HepG2 (cell line): ENCODE data around the gene NKX1-2. TPM values are rescaled to one million over a fixed set of nuclear protein-coding genes. Genes with fewer than 3 reads are reported as not detected.

Experiments
- CREB1 ChIP-seq, 2 experiments: fragments of 450-650 bp in 1 of 2; IDR thresholded peaks; 2 replicates each; pipeline ENCODE4 v1.6.1; 2016 to 2017; ENCODE audit warnings: control low read depth in 1 of 2, mild to moderate bottlenecking in 1 of 2, missing compliant biosample characterization in 1 of 2, missing genetic modification characterization in 1 of 2
- IKZF4 ChIP-seq: sonication (generic); formaldehyde crosslinking; IDR thresholded peaks from 2 replicates; pipeline ENCODE4 v1.5.1; 2020; ENCODE audit warnings: borderline replicate concordance, mild to moderate bottlenecking, low read depth, missing genetic modification reagents; ENCODE audit errors: not compliant biosample characterization
- MXD3 ChIP-seq: IDR thresholded peaks from 2 replicates; pipeline ENCODE4 v1.6.1; 2016; ENCODE audit warnings: mild to moderate bottlenecking, missing biosample characterization, missing genetic modification reagents
- RARA ChIP-seq: IDR thresholded peaks from 2 replicates; pipeline ENCODE4 v1.6.1; 2016; ENCODE audit warnings: missing genetic modification reagents, missing compliant biosample characterization
- TBX2 ChIP-seq: sonication (generic); formaldehyde crosslinking; IDR thresholded peaks from 2 replicates; pipeline ENCODE4 v1.5.0; 2020; ENCODE audit warnings: missing genetic modification reagents, mild to moderate bottlenecking, borderline replicate concordance
- YEATS4 ChIP-seq: sonication (generic); formaldehyde crosslinking; IDR thresholded peaks from 2 replicates; pipeline ENCODE4 v1.4.0; 2020; ENCODE audit warnings: missing genetic modification reagents, borderline replicate concordance
- ZNF777 ChIP-seq: sonication (generic); formaldehyde crosslinking; IDR thresholded peaks from 2 replicates; pipeline ENCODE4 v1.4.0; 2020; ENCODE audit warnings: missing genetic modification reagents
- ZNF784 ChIP-seq: sonication (generic); formaldehyde crosslinking; IDR thresholded peaks from 2 replicates; pipeline ENCODE4 v1.5.1; 2020; ENCODE audit warnings: missing genetic modification reagents, mild to moderate bottlenecking, borderline replicate concordance
- polyA plus RNA-seq, 8 experiments: library from polyadenylated mRNA; depleted of rRNA in 3 of 8; stranded (reverse) in 7 of 8; unstranded in 1 of 8; fragments of >200 nt; fragmentation: Illumina TruSeq in 4 of 8; extraction: Trizol in 4 of 8; gene quantifications; 2 replicates each; pipeline versions ENCODE4 v1.2.1 to v1.2.3, GENCODE V29; 2011 to 2016; ENCODE audit warnings: low read depth in 4 of 8, missing spikeins in 1 of 8, mixed read lengths in 1 of 8; ENCODE audit not compliant: insufficient read depth in 1 of 8
- total RNA-seq, 5 experiments: library from RNA; depleted of rRNA; stranded (reverse); fragments of >200 nt; fragmentation: Illumina TruSeq; extraction: Trizol; gene quantifications; 2 replicates each; pipeline ENCODE4 v1.2.3, GENCODE V29; 2016; ENCODE audit warnings: low read depth in 1 of 5
- TF ChIP-seq, protein P1 (sequence below): sonication (generic); formaldehyde crosslinking; IDR thresholded peaks from 2 replicates; pipeline ENCODE4 v1.9.0; 2021; ENCODE audit warnings: mild to moderate bottlenecking, missing genetic modification reagents
- TF ChIP-seq, protein P2 (sequence below), 2 experiments: IDR thresholded peaks; 2 replicates each; pipeline ENCODE4 v1.6.1; 2011 to 2012; ENCODE audit warnings: low read length in 2 of 2, borderline replicate concordance in 1 of 2, low read depth in 1 of 2, mild to moderate bottlenecking in 1 of 2, moderate library complexity in 1 of 2

NKX1-2 gene
- total and polyA plus RNA-seq, 2 of the 13 experiments (the other 11 are each of a cell fraction or from before 2014, with no cell fraction given) = not detected

- TF ChIP-seq ZNF784 = no peak; the same call in 1 of the 2 replicates
- TF ChIP-seq RARA = peak; percentile 62
- TF ChIP-seq ZNF777 (CRISPR knock-in tag) = peak; percentile 92
- TF ChIP-seq YEATS4 (CRISPR knock-in tag) = peak; percentile 49; the same call in 1 of the 2 replicates
- no peak for TF ChIP-seq IKZF4 (CRISPR knock-in tag)
- peak; percentile 83 for TF ChIP-seq CREB1 (IDR thresholded peaks at IDR 0.05)
- peak; percentile 42; the same call in 1 of the 2 replicates for TF ChIP-seq CREB1 (CRISPR knock-in tag; IDR thresholded peaks at IDR 0.05)
- TF ChIP-seq TBX2 (CRISPR knock-in tag) = peak; percentile 43
- TF ChIP-seq, protein P1, sequence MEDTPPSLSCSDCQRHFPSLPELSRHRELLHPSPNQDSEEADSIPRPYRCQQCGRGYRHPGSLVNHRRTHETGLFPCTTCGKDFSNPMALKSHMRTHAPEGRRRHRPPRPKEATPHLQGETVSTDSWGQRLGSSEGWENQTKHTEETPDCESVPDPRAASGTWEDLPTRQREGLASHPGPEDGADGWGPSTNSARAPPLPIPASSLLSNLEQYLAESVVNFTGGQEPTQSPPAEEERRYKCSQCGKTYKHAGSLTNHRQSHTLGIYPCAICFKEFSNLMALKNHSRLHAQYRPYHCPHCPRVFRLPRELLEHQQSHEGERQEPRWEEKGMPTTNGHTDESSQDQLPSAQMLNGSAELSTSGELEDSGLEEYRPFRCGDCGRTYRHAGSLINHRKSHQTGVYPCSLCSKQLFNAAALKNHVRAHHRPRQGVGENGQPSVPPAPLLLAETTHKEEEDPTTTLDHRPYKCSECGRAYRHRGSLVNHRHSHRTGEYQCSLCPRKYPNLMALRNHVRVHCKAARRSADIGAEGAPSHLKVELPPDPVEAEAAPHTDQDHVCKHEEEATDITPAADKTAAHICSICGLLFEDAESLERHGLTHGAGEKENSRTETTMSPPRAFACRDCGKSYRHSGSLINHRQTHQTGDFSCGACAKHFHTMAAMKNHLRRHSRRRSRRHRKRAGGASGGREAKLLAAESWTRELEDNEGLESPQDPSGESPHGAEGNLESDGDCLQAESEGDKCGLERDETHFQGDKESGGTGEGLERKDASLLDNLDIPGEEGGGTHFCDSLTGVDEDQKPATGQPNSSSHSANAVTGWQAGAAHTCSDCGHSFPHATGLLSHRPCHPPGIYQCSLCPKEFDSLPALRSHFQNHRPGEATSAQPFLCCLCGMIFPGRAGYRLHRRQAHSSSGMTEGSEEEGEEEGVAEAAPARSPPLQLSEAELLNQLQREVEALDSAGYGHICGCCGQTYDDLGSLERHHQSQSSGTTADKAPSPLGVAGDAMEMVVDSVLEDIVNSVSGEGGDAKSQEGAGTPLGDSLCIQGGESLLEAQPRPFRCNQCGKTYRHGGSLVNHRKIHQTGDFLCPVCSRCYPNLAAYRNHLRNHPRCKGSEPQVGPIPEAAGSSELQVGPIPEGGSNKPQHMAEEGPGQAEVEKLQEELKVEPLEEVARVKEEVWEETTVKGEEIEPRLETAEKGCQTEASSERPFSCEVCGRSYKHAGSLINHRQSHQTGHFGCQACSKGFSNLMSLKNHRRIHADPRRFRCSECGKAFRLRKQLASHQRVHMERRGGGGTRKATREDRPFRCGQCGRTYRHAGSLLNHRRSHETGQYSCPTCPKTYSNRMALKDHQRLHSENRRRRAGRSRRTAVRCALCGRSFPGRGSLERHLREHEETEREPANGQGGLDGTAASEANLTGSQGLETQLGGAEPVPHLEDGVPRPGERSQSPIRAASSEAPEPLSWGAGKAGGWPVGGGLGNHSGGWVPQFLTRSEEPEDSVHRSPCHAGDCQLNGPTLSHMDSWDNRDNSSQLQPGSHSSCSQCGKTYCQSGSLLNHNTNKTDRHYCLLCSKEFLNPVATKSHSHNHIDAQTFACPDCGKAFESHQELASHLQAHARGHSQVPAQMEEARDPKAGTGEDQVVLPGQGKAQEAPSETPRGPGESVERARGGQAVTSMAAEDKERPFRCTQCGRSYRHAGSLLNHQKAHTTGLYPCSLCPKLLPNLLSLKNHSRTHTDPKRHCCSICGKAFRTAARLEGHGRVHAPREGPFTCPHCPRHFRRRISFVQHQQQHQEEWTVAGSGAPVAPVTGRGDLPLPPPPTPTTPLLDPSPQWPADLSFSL (CRISPR knock-in tag) = no peak
- TF ChIP-seq, protein P2, sequence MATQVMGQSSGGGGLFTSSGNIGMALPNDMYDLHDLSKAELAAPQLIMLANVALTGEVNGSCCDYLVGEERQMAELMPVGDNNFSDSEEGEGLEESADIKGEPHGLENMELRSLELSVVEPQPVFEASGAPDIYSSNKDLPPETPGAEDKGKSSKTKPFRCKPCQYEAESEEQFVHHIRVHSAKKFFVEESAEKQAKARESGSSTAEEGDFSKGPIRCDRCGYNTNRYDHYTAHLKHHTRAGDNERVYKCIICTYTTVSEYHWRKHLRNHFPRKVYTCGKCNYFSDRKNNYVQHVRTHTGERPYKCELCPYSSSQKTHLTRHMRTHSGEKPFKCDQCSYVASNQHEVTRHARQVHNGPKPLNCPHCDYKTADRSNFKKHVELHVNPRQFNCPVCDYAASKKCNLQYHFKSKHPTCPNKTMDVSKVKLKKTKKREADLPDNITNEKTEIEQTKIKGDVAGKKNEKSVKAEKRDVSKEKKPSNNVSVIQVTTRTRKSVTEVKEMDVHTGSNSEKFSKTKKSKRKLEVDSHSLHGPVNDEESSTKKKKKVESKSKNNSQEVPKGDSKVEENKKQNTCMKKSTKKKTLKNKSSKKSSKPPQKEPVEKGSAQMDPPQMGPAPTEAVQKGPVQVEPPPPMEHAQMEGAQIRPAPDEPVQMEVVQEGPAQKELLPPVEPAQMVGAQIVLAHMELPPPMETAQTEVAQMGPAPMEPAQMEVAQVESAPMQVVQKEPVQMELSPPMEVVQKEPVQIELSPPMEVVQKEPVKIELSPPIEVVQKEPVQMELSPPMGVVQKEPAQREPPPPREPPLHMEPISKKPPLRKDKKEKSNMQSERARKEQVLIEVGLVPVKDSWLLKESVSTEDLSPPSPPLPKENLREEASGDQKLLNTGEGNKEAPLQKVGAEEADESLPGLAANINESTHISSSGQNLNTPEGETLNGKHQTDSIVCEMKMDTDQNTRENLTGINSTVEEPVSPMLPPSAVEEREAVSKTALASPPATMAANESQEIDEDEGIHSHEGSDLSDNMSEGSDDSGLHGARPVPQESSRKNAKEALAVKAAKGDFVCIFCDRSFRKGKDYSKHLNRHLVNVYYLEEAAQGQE (IDR thresholded peaks at IDR 0.05; ENCODE audit: borderline replicate concordance in 1 of 2, low read depth in 1 of 2, low read length in 2 of 2) = peak in 1 of 2 experiments; percentile 64; a peak in 1 of 4 replicates
- TF ChIP-seq MXD3 (CRISPR knock-in tag) = 0 out of 2 replicates have a peak, but pooled peaks have one; percentile 38
Observed at GRCh38 chr10:124418726-124419501, 30.9 kb downstream of the NKX1-2 start, which contains the start of gene OAT (continued).
